Frontal cortex (tissue), 4 donors: ENCODE measurements around the gene SPDYE9. TPM values are rescaled to one million over a fixed set of nuclear protein-coding genes. Genes with fewer than 3 reads are reported as not detected.
"Not testable (repeated sequence)": the region's sequence is repeated elsewhere in the genome, so short reads cannot be mapped to it uniquely, and the experiment has no call there.

Experiments used
- DNase-seq, 2 donors: peaks; one replicate each; pipeline ENCODE4 v3.0.0; 2012; ENCODE audit warnings: low spot score in 2 of 2
- FAIRE-seq: peaks from 2 replicates; lab custom pipeline; 2012; peaks lifted over from hg19 to GRCh38; lab: Jason Lieb, UNC
- small RNA-seq: library from RNA; depleted of rRNA; stranded (forward); fragments of <200 nt; gene quantifications from one replicate; pipeline ENCODE3, GENCODE V24; 2014
- total RNA-seq: library from RNA; depleted of rRNA; stranded (reverse); fragments of >200 nt; gene quantifications from one replicate; pipeline ENCODE4 v1.2.3, GENCODE V29; 2014
- donor health status: control.
- donor health status: control.
- donor health status: control.

SPDYE9 gene, protein sequence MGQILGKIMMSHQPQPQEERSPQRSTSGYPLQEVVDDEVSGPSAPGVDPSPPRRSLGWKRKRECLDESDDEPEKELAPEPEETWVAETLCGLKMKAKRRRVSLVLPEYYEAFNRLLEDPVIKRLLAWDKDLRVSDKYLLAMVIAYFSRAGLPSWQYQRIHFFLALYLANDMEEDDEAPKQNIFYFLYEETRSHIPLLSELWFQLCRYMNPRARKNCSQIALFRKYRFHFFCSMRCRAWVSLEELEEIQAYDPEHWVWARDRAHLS
- total RNA-seq = under 0.01 TPM

DNA sequence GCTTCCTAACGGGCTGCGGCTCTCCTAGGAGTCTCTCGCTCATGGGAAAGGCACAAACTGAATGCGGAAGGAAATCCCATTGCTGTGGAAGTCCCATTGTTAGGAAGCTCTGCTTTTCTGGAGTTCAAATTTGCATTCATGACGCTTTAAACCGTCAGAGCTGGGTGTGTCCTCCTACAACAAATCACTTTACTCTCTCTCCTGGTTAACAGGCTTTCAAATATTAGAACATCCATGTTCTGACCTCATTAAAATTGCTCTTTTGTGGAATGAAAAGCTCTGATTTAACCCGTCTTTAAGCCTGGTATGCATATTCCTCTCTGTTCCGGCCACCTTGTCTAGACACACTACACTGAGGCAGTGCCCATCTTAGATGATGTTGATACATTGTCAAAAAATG, at the start of gene SPDYE9:
SPDYE9 (minus strand) TSS at position 101 of the 400 bp plus-strand sequence. CDS start 1,800 bp downstream, outside the sequence.
- FAIRE-seq, DNase-seq: not testable (repeated sequence)

DNA sequence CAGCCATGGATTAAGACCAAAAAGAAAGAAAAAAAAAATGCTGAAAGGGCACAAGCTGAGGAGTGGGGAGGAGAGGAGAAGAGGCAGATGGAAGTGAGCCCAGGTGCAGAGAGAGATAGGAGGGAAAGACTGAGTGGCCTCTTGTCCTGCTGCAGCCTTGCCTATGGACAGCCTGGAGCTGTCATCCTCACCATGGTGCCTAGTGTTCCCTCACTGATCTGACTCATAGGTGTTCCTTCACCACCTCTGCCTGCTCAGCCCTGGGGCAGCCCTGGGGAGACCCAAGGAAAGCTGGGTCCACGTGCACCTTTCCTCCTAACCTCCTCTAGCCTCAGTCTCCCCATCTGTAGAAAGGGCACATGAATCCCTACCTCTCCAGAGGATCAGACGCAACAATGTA, 49.0 kb upstream of the SPDYE9 start:
- not testable (repeated sequence) for FAIRE-seq, DNase-seq

DNA sequence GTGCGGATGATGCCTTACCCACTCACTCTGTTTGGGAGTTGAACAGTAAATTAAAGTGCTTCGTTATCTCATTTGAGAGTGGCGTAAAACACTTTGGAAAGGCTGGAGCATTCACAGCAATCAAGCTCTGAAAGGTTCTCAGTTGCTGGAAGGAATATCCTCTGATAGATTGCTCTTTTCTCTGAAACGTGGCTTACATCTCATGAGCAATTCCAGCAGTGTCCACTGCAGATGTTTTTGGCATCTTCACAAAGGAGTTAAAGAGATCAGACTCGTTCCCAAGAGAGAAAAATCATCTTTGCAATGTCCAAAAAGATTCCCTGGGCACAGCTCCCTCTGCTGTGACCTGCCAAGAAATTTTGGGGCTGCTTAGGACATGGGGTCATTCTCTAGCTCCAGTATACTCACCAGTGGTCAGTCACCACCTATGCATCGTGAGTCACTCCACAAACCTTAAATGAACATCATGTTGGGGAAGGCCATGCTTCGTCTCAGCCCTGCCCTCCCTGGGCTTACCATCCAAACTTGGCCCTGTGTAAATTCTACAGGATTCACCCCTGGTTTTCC, 46.9 kb upstream of the SPDYE9 start:
- not testable (repeated sequence) for DNase-seq, FAIRE-seq

DNA sequence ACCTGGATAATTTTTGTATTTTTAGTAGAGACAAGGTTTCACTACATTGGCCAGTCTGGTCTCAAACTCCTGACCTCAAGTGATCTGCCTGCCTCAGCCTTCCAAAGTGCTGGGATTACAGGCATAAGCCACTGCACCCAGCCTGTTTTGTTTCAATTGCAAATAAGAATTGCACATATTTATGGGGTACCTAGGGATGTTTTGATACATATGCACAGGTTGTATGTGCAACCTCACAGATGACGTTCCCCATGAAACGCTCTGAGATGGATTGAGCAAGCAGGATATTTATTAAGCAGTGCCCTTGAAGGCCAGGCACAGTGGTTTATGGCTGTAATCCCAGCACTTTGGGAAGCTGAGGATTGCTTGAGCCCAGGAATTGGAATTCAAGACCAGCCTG, 44.8 kb upstream of the SPDYE9 start:
- DNase-seq, FAIRE-seq: not testable (repeated sequence)

DNA sequence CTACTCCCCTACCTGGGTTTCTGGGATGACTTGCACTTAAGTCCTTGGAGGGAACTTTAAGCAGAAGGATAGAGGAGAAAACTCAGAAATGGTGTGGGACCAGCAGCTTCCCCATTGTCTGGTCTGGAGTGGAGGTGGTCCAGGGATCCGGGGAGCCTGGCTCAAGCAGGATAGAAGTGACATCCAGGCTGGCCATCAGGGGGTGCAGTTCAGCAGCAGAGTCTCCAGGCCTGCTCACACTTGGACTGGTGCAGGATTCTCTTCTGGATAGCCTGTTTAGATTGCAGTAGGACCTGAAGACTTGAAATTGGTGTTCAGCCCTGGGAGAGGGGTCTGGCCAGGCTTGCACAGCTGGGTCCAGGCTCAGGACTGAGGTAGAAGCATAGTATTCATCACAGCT, 38.3 kb upstream of the SPDYE9 start:
- not testable (repeated sequence) for DNase-seq, FAIRE-seq

DNA sequence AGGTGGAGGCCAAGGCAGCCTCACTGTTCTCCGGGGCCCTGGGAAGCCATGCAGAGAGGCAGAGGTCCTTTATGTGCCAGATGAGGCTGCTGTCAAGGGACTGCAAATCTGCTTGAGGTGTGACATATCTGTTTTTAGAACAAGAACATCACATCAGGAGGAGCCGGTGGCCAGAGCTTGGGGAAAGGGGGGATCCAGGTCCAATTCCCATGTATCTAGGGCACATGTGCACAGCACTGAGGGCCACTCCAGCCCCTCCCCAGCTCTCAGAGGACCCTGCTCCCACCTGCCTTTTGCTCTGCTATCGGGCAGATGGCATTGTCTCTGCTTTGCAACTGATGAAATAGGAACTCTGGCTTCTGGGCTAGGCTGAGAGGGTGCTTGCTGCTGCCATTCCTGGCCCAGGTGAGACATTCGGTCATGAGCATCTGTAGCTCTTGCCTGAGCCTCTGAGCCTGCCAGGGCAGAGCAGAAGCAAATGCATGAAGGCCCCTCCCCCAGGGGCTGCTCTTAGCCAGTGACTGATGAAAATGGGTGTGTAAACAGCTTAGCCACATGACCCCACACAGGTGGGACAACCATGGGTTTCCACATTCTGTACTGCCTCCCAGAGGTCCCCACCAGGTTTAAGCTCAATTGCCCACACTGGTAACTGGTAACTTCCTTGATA, 37.1 kb upstream of the SPDYE9 start:
- not testable (repeated sequence) for FAIRE-seq, DNase-seq

DNA sequence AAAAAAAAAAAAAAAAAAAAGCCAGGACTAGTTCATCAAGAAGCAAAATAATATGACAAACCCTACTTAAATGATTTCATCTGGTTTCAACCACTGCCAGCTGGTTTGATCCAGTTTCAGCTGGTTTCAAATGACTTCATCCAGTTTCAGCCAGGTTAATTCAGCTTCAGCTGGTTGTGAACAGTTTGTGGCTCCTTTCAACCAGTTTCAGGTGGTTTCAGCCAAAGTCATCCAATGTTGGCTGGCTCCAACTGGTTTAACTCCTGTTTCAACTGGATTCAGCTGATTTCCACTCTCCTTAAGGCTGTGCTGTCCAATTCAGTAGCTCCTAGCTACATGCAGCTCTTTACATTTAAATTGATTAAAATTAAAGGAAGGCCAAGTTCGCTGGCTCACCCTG, 32.3 kb upstream of the SPDYE9 start:
- not testable (repeated sequence) for DNase-seq, FAIRE-seq

DNA sequence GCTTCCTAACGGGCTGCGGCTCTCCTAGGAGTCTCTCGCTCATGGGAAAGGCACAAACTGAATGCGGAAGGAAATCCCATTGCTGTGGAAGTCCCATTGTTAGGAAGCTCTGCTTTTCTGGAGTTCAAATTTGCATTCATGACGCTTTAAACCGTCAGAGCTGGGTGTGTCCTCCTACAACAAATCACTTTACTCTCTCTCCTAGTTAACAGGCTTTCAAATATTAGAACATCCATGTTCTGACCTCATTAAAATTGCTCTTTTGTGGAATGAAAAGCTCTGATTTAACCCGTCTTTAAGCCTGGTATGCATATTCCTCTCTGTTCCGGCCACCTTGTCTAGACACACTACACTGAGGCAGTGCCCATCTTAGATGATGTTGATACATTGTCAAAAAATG, 28.0 kb downstream of the SPDYE9 start, which contains the start of gene SPDYE11:
SPDYE11 (minus strand) TSS at position 101 of the 400 bp plus-strand sequence. CDS start 1,800 bp downstream, outside the sequence.
- FAIRE-seq, DNase-seq: not testable (repeated sequence)

DNA sequence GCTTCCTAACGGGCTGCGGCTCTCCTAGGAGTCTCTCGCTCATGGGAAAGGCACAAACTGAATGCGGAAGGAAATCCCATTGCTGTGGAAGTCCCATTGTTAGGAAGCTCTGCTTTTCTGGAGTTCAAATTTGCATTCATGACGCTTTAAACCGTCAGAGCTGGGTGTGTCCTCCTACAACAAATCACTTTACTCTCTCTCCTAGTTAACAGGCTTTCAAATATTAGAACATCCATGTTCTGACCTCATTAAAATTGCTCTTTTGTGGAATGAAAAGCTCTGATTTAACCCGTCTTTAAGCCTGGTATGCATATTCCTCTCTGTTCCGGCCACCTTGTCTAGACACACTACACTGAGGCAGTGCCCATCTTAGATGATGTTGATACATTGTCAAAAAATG, 56.2 kb downstream of the SPDYE9 start, which contains the start of gene SPDYE8:
SPDYE8 (minus strand) TSS at position 101 of the 400 bp plus-strand sequence. CDS start 1,800 bp downstream, outside the sequence.
- FAIRE-seq, DNase-seq: not testable (repeated sequence)

Small RNAs within 50 kb of the gene (small RNA-seq; reads per million reads assigned to genes)
- not detected for gene RF00019

Other genes starting within 250 kb of the SPDYE9 start
- 4.9 TPM for gene POM121, start 160.9 kb downstream of the SPDYE9 start, total RNA-seq
- gene TRIM74, start 116.6 kb downstream of the SPDYE9 start, total RNA-seq = not detected
- under 0.01 TPM for gene SPDYE8, start 56.3 kb downstream of the SPDYE9 start, total RNA-seq
- under 0.01 TPM for gene SPDYE11, start 28.1 kb downstream of the SPDYE9 start, total RNA-seq
- 15.9 TPM for gene NSUN5, start 222.8 kb upstream of the SPDYE9 start, total RNA-seq
- gene TRIM50, start 242.0 kb upstream of the SPDYE9 start, total RNA-seq = not detected
- not detected for gene FKBP6, start 242.1 kb upstream of the SPDYE9 start, total RNA-seq